Measurements from ENCODE around the gene HIVEP3. TPM values are rescaled to one million over a fixed set of nuclear protein-coding genes. Genes with fewer than 3 reads are reported as not detected.

HIVEP3 gene
- total RNA-seq (2022; extraction: Qiagen RNA extraction): 3.0 to 3.8 TPM (median 3.3 TPM) in 5 replicates

DNA sequence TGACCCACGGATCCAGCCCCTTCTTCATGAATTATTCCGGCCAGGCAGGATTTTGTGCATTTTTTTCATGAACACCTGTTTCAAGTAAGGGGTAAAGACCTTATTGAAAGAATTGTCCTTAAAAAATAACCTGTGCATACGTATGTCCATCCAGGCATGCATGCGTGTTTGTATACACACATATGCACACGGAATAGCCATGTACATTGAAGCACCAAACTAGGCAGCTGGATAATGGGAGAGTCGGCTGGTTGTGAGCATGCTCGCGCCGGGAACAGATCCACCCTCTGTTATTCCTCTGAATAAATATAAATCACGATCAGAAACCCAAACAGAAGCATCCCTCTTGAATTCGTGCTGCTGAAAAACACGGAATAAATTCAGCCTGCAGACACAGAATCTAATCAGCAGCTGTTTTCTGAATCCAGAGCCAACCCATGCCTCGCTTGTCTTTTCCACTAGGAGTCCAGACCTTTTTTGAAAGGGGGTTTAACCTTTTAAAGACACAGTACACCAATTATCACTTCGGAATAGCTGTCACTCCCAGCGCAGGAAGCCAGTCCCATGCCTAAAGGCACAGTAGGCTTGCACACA lies at the start of gene HIVEP3:
Gene HIVEP3, minus strand, starts transcription at position 473 of the 594 bp plus-strand sequence.

GRCh38 chr1:41484402-41485241 lies 434.1 kb downstream of the HIVEP3 start, which contains the start of gene EDN2:
EDN2 (minus strand) TSS chr1:41484683; CDS start chr1:41484601, 82 bp downstream.

Other genes with a start within 250 kb of the HIVEP3 start
- gene GUCA2B, start 234.5 kb upstream of the HIVEP3 start, total RNA-seq (2022; extraction: Qiagen RNA extraction): 0.20 to 0.49 TPM (median 0.37 TPM) in 5 replicates
- 0.13 TPM in 1 of 5 replicates, not detected in the others for gene GUCA2A, start 245.8 kb upstream of the HIVEP3 start, total RNA-seq (2022; extraction: Qiagen RNA extraction)